ENCODE data around the gene POU5F2. TPM values are rescaled to one million over a fixed set of nuclear protein-coding genes. Genes with fewer than 3 reads are reported as not detected.

The POU5F2 gene, protein sequence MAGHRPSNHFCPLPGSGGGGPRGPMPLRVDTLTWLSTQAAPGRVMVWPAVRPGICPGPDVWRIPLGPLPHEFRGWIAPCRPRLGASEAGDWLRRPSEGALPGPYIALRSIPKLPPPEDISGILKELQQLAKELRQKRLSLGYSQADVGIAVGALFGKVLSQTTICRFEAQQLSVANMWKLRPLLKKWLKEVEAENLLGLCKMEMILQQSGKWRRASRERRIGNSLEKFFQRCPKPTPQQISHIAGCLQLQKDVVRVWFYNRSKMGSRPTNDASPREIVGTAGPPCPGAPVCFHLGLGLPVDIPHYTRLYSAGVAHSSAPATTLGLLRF
- total RNA-seq, result 3.0 TPM

DNA sequence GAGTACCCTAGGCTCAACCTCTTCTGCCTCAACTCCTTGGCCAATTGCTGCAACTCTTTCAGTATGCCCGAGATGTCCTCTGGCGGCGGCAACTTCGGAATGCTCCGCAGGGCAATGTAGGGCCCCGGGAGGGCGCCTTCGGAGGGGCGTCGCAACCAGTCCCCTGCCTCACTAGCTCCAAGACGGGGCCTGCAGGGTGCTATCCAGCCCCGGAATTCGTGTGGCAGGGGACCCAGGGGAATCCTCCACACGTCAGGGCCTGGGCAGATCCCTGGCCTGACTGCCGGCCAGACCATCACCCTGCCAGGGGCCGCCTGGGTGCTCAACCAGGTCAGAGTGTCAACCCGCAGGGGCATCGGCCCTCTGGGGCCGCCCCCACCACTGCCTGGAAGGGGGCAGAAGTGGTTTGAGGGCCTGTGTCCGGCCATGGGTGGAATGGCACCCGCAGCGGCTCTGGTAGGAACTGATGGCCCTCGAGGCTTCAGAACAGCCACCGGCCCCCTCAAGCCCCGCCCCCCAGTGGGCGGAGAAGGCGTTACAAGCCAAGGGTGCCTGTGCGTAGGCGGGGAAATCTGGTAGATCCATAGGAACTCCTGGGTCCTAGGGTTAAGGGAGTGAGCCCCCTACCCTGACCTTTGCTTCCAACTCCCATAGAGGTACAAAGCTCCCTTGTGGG, at the start of gene POU5F2:
Gene POU5F2 (minus strand): TSS at position 465 of the 676 bp plus-strand sequence. CDS start 37 bp downstream, at position 428.
- Histone ChIP-seq H3K4me1 (ENCODE audit: insufficient read depth, low read length) (no peaks in the 10 kb centered on the region), H3K9me3 (ENCODE audit: low read depth, low read length) (no peaks in the 10 kb centered on the region), H3K4me3 (ENCODE audit: low read length) (no peak within 1 kb of the TSS), H3K27me3 (ENCODE audit: insufficient read depth, low read length) (no peaks in the 10 kb centered on the region)

DNA sequence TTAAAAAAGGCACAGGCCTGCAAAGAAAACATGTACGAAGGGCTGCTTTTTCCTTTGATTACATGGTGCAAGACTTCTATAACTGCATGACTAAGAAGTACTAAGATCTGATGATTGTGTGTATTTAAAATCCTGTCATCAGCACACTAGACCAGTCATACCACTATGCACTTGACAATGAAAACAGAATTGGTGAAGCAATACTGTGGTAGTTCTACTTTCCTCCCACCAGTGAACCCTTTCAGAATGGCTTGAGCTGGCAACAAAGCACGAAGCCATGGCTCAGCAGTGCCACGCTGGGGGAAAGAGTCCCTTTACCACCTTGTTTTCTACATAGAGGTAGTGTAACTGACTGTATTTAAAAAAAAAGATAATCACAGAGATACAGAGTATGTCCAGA, 49.0 kb upstream of the POU5F2 start:
- H3K27me3 ChIP-seq (ENCODE audit: insufficient read depth, low read length), result no peaks in the 10 kb centered on the region
- H3K9me3 ChIP-seq (ENCODE audit: low read depth, low read length), result no peaks in the 10 kb centered on the region
- no peaks in the 10 kb centered on the region for H3K4me1 ChIP-seq (ENCODE audit: insufficient read depth, low read length)
- H3K4me3 ChIP-seq (ENCODE audit: low read length), result no peak overlapping the region

DNA sequence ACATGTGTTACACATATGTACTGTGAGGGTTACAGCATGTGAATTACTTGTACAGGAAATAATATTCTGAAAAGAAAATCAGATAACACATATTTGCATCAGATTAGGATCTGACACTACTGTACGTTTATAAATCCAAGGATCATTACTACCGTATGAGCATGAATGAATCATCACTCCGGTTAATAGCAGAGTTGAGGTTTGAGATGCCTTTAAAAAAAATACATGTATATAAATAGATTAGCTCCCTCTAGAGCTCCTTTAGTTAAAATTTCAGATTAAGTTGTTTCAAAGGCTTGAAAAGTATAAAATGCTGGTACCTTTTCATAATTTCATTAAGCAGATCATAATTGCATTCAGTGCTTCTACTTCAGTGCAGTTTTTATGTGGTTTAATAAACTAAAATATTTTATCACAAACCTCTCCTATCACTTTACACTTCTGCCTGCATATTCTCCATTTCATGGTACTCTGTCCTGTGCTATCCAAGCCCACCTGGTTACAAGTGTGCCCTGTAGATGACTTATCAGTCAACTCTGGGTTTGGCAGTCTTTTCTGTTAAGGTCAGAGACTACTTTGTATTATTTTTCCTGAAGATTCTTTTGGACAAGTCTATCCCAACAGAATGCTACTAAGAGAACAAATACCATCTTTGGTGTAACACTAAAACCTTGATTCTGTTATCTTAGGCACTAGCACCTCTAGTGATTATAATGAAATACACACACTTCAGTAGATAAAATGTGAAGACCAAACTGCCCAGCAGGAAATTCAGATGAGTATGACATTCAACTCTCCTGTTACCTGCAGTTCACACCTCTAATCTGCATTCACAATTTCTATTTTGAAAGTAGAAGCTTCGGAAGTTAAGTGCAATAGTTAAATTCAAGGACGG, 48.0 kb upstream of the POU5F2 start:
- Histone ChIP-seq H3K27me3 (ENCODE audit: insufficient read depth, low read length) (no peaks in the 10 kb centered on the region), H3K9me3 (ENCODE audit: low read depth, low read length) (no peaks in the 10 kb centered on the region), H3K4me3 (ENCODE audit: low read length) (no peak overlapping the region), H3K4me1 (ENCODE audit: insufficient read depth, low read length) (no peaks in the 10 kb centered on the region)

DNA sequence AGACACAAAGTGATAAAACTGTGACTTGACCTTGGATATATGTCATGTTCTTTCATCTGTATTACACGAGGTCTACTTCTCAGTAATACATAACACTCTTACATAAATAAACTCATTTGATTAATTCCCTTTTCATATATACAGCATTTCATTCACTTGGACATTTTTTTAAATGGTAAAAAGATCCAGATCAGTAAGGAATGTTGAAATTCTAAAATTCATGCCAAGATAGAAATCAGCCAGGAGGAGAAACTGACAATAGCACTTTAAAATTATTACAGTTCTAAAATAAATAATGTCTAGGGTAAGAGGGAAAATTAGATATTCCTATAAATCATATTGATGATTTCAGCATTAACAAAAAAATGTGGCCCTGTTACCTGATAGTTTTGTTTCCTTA, 46.2 kb upstream of the POU5F2 start:
- no peak overlapping the region for H3K4me3 ChIP-seq (ENCODE audit: low read length)
- H3K9me3 ChIP-seq (ENCODE audit: low read depth, low read length), result no peaks in the 10 kb centered on the region
- no peaks in the 10 kb centered on the region for H3K4me1 ChIP-seq (ENCODE audit: insufficient read depth, low read length)
- no peaks in the 10 kb centered on the region for H3K27me3 ChIP-seq (ENCODE audit: insufficient read depth, low read length)

DNA sequence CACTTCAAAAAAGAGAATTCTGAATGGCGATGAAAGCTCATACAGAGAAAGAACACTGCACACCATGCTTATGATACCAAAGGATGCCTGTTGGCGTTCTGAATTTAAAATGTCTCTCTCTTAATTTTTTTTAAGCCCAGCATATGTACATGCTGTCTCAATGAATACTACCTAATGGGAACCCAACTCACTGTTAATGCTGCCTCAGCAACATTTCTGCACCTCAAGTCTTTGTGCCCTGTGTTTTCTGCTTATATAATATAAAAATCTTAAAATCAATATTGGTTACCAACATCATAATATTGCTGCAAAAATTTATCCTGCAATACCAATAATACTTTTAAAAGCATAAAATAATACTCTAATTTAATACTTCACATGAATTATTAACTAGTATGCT, 44.1 kb upstream of the POU5F2 start:
- Histone ChIP-seq H3K4me3 (ENCODE audit: low read length) (no peak overlapping the region), H3K4me1 (ENCODE audit: insufficient read depth, low read length) (no peaks in the 10 kb centered on the region), H3K27me3 (ENCODE audit: insufficient read depth, low read length) (no peaks in the 10 kb centered on the region)

DNA sequence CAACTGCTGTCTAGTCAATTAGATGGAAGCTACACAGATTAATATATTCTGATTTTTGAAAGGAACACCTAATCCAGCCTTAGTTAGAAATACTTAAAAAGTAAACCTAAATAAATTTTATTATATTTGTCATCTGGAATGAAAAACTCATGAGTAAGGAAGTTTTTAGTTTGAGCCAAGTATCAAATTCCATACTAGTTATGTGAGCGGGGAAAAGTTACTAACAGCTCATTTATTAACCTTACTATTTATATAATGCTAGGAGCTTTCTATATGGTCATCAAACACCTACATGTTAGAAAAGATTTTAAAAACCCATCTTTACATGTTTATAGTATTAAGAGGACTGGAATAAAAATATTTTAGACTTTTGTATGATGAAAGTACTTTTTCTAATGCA, 41.6 kb upstream of the POU5F2 start:
- Histone ChIP-seq H3K4me3 (ENCODE audit: low read length) (no peak overlapping the region), H3K27me3 (ENCODE audit: insufficient read depth, low read length) (no peaks in the 10 kb centered on the region), H3K4me1 (ENCODE audit: insufficient read depth, low read length) (no peaks in the 10 kb centered on the region), H3K9me3 (ENCODE audit: low read depth, low read length) (no peaks in the 10 kb centered on the region)

More for the DNA sequence above, 44.1 kb upstream of the POU5F2 start:
- H3K9me3 ChIP-seq (ENCODE audit: low read depth, low read length), result no peaks in the 10 kb centered on the region

DNA sequence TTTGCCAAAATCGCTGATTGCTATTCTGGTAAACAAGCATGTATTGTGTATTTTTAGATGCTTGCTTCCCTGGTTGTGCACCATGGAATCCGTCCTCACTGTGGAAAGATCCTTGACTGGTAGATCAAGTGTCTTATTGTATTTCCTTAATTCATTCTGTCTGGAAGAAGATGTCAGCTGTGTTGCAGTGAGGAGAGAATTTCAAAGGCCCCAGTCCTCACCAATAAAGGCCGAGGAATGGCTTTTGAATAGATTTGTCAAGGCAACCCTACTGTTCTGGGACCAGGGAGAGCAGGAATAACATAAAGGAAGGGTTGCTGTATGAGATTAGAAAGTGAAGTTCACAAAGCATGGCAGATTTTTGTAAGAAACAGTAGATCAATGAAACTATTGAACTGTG, 36.2 kb upstream of the POU5F2 start:
- H3K4me1 ChIP-seq (ENCODE audit: insufficient read depth, low read length), result no peaks in the 10 kb centered on the region
- no peak overlapping the region for H3K4me3 ChIP-seq (ENCODE audit: low read length)
- H3K27me3 ChIP-seq (ENCODE audit: insufficient read depth, low read length), result no peaks in the 10 kb centered on the region
- H3K9me3 ChIP-seq (ENCODE audit: low read depth, low read length), result no peaks in the 10 kb centered on the region

DNA sequence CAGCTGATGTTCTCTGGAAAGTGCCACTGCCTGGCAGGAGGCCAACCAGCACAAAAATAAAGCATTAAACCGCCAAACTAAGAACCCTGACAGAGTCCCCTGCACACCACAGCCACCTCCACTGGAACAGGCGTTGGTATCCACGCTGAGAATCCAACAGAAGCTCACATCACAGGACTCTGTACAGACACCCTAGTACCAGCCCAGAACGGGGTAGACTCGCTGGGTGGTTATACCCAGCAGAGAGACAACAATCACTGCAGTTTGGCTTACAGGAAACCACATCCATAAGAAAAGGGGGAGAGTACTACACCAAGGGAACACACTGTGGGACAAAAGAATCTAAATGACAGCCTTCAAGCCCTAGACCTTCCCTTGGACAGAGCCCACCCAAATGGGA, 15.0 kb upstream of the POU5F2 start:
- H3K4me1 ChIP-seq (ENCODE audit: insufficient read depth, low read length), result no peaks in the 10 kb centered on the region
- no peak overlapping the region for H3K4me3 ChIP-seq (ENCODE audit: low read length)
- H3K27me3 ChIP-seq (ENCODE audit: insufficient read depth, low read length), result no peaks in the 10 kb centered on the region
- peaks cover 12% of the 10 kb centered on the region for H3K9me3 ChIP-seq (ENCODE audit: low read depth, low read length)

DNA sequence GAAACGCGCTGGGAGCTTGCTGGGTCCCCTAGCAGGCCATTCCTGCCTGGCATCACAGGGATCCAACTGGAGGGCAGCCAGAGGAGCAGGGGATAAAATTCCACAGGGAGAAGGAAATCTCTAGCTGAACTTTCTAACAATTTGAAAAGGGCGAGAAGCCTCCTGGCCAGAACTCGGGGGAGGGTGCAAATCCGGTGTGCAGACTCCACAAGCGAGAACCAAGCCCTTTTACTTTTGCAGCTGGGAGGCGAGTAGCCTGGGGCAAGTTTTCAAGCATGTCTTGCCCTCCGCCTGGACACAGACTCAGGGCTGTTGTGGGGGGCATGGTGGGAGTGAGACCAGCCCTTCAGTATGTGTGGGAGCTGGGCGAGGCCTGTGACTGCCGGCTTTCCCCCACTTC, 14.3 kb upstream of the POU5F2 start:
- H3K27me3 ChIP-seq (ENCODE audit: insufficient read depth, low read length), result no peaks in the 10 kb centered on the region
- H3K4me1 ChIP-seq (ENCODE audit: insufficient read depth, low read length), result no peaks in the 10 kb centered on the region
- H3K9me3 ChIP-seq (ENCODE audit: low read depth, low read length), result peaks cover 12% of the 10 kb centered on the region

DNA sequence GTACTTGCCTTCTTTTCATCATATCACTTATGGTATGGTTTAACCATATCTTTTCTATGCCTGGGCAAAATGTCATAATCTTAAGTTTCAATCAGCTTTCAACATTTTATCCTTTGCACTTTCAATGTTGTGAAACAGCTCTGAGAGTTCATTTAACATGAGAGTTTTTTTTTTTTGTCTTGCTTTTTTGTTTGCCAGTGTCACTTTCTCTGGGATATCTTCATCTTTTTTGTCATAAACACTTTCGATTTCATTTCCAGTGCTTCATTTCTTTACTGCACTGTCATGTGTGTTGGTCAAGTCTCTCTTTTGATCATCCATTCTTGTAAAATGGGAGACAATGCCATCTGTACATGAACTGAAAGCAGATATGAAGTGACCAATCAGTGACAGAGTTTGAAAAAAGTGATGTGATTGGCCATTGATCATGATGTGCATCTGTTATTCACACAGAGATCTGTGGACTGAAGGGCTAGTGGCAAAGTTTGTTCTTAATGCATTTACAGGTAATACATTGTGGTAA, 7.5 kb upstream of the POU5F2 start:
- Histone ChIP-seq H3K27me3 (ENCODE audit: insufficient read depth, low read length) (no peaks in the 10 kb centered on the region), H3K9me3 (ENCODE audit: low read depth, low read length) (no peaks in the 10 kb centered on the region), H3K4me1 (ENCODE audit: insufficient read depth, low read length) (no peaks in the 10 kb centered on the region), H3K4me3 (ENCODE audit: low read length) (no peak overlapping the region)

More for the DNA sequence above, 14.3 kb upstream of the POU5F2 start:
- no peak overlapping the region for H3K4me3 ChIP-seq (ENCODE audit: low read length)

DNA sequence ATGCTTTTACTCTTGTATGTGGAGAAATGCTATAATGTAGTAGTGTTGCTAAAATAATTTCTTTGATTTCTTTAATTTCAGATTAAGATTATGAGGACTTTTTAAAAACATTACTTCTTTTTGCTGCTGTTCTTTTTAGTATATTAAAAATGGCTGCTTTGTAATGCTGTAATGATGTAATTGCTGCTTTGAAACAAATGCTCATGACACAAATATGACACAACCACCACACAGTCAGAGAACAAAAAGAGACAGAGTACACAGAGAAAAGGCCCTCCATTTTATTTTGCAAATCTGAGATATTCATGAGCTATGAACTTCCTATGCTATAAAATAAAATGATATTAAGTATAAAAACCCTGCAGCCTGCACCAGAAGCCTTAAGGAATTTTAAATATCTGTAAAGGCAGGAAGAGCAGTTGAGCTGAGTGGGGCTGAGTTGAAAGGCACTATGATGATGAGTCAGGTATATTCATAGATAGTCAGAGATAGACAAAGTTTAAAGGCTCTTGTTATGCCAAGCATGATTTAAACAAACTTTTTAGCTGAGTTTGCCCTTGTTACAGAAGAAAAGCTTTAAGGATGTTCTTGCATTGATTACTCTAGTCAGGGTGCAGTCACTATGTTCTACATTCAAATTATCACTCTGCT, 5.1 kb upstream of the POU5F2 start:
- no peak overlapping the region for H3K4me3 ChIP-seq (ENCODE audit: low read length)
- H3K27me3 ChIP-seq (ENCODE audit: insufficient read depth, low read length), result no peaks in the 10 kb centered on the region
- H3K9me3 ChIP-seq (ENCODE audit: low read depth, low read length), result no peaks in the 10 kb centered on the region
- no peaks in the 10 kb centered on the region for H3K4me1 ChIP-seq (ENCODE audit: insufficient read depth, low read length)

DNA sequence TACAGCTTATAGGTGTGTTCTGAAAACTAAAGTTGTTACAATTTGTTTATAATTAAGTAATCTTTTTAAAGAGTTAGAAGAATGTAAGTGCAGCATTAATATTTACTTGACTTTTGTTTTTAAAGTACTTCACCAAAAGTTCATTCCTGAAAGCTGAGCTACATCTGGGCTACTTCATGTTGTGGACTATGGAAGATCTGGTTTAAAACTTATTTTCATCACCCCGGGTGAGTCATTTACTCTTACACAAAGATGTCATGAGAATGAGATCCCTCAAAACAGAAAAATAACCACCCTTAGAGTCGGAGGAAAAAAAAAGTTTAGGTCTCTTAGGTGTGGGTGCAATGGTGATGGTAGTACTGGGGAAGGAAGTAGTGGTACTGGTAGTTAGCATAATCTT, 5.1 kb downstream of the POU5F2 start:
- Histone ChIP-seq H3K4me3 (ENCODE audit: low read length) (no peak overlapping the region), H3K9me3 (ENCODE audit: low read depth, low read length) (no peaks in the 10 kb centered on the region), H3K27me3 (ENCODE audit: insufficient read depth, low read length) (no peaks in the 10 kb centered on the region), H3K4me1 (ENCODE audit: insufficient read depth, low read length) (no peaks in the 10 kb centered on the region)

DNA sequence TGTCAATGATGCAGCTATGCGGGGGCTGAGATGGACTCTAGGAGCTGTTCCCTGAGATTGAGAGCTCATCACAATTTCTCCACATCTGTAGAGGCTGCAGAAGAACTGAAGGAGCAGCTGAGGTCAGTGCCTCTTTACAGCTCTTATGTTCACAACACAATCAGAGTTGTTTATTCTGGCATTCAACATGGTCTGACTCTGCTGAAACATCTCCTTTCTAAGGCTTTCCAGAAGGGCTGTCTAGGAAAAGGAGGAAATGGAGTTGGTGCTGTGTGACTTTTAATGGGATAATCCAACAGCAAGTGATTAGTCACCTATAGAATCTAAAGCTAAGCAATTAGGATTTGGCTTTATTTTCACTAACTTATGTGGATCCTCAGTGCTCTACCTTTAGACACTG, 6.0 kb downstream of the POU5F2 start:
- Histone ChIP-seq H3K9me3 (ENCODE audit: low read depth, low read length) (no peaks in the 10 kb centered on the region), H3K4me3 (ENCODE audit: low read length) (no peak overlapping the region), H3K27me3 (ENCODE audit: insufficient read depth, low read length) (no peaks in the 10 kb centered on the region), H3K4me1 (ENCODE audit: insufficient read depth, low read length) (no peaks in the 10 kb centered on the region)

DNA sequence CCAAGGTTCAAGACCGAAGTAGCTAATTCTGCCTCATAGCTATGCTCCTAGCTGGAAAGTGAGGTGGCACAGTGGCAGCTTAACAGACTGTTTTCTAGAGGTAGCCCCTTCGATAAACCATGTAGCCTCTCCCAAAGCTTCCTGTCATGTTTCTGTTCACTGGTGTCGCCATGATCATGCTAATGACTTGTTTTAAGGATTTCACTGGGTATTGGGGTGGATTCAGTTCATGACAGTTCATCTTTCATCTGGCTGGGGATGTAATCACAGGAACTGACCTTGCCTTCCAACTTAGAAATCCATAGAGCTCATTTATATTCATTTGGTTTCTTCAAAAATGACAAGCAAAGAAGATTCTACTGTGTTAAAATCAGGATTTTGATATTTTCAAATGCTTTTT, 9.4 kb downstream of the POU5F2 start:
- no peak overlapping the region for H3K4me3 ChIP-seq (ENCODE audit: low read length)
- no peaks in the 10 kb centered on the region for H3K9me3 ChIP-seq (ENCODE audit: low read depth, low read length)
- H3K4me1 ChIP-seq (ENCODE audit: insufficient read depth, low read length), result no peaks in the 10 kb centered on the region
- H3K27me3 ChIP-seq (ENCODE audit: insufficient read depth, low read length), result no peaks in the 10 kb centered on the region
